ENCODE measurements around the gene SOX21. TPM values are rescaled to one million over a fixed set of nuclear protein-coding genes. Genes with fewer than 3 reads are reported as not detected.

The SOX21 gene
- total and polyA plus RNA-seq, 10 of the 15 experiments (the other 5 are each of a cell fraction or from before 2014, with no cell fraction given): not detected

DNA sequence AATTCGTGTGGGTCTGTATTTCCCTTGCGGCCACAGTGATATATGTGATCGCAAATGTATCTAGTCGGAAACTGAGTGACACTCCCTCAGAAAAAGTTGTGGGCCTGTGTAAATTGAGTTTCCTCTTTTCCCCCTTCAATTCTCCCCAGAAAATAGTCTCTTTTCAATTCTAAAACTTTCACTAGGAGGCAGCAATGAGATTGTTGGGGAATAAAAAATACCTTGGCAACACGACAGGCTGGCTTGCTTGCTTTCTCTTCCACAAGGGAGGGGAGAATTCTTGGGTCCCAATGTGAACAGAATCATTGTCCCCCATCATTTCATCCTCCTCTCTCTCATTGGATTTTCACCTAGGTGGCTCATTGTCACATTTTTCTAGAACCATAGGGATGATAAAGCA, 3.7 kb upstream of the SOX21 start:
- 0% methylated on average over 5 of the region's 5 CpGs for WGBS (ENCODE audit: insufficient coverage, insufficient replicate concordance, low lambda C conversion rate, missing lambda C conversion rate)
- DNase-seq (ENCODE audit: low read depth, low spot score) (no peak), ATAC-seq (no peak), FAIRE-seq (no peak)
- BruUV-seq (replicated peaks): no TSS peak
- in situ Hi-C loops (cut with MboI): no loop called here
- Histone ChIP-seq H3K4me1 (ENCODE audit: control insufficient read depth, insufficient read depth, low read length) (no peaks in the 10 kb centered on the region), H2AFZ (ENCODE audit: control insufficient read depth, low read depth, low read length) (no peak overlapping the region), H3K27me3 (replicated peaks in 1 of 2; ENCODE audit: control insufficient read depth in 2 of 2, insufficient read depth in 2 of 2, low read length in 1 of 2) (peaks cover 7 to 10% of the 10 kb centered on the region in 2 experiments), H3K36me3 (ENCODE audit: control insufficient read depth in 2 of 2, insufficient read depth in 2 of 2, low read length in 1 of 2) (no peaks in the 10 kb centered on the region), H3K4me3 (no peak overlapping the region), H3K9ac (ENCODE audit: control insufficient read depth, insufficient read depth, low read length) (no peak overlapping the region), H3K4me2 (ENCODE audit: control insufficient read depth, insufficient read depth) (no peak overlapping the region), H4K20me1 (ENCODE audit: control insufficient read depth, insufficient read depth) (no peaks in the 10 kb centered on the region), H3K9me3 (replicated peaks; ENCODE audit: control insufficient read depth, insufficient read depth, low read length) (no peaks in the 10 kb centered on the region), H3K27ac (ENCODE audit: control insufficient read depth, insufficient read depth) (no peak overlapping the region), H3K79me2 (ENCODE audit: control insufficient read depth, insufficient read depth, low read length) (no peaks in the 10 kb centered on the region)
- intact Hi-C loops (cut with micrococcal nuclease; ENCODE audit: unreplicated experiment): no loop called here
- ChIA-PET CTCF (no interaction called here), SMC1A (ENCODE audit: uncharacterized antibody, unreplicated experiment) (interaction anchor here (1.0 kb wide), 1 partner anchor 473 kb away, joined by 3 read pairs; no protein-coding TSS in a partner anchor), RAD21 (ENCODE audit: unreplicated experiment) (interaction anchor here (1.0 kb wide), 1 partner anchor 757 kb away, joined by 3 read pairs; no protein-coding TSS in a partner anchor), POLR2A (no interaction called here)
- TF ChIP-seq SIX5 (IDR thresholded peaks at IDR 0.05; ENCODE audit: low read depth, low read length, severe bottlenecking): no peak
- no peak for TF ChIP-seq RB1 (IDR thresholded peaks at IDR 0.05; ENCODE audit: borderline replicate concordance)
- no peak for TF ChIP-seq BHLHE40 (IDR thresholded peaks at IDR 0.05; ENCODE audit: borderline replicate concordance in 1 of 2, low read depth in 2 of 2, low read length in 1 of 2)
- no peak for TF ChIP-seq RAD21 (IDR thresholded peaks at IDR 0.05; ENCODE audit: insufficient read depth, low read depth, low read length)
- no peak for TF ChIP-seq ZNF207 (IDR thresholded peaks at IDR 0.05; ENCODE audit: borderline replicate concordance)
- TF ChIP-seq MEF2B (IDR thresholded peaks at IDR 0.05; ENCODE audit: partially characterized antibody, poor library complexity, severe bottlenecking): no peak
- no peak for TF ChIP-seq NR2C2 (IDR thresholded peaks at IDR 0.05; ENCODE audit: borderline replicate concordance, control insufficient read depth, insufficient read length, low read depth)
- TF ChIP-seq, protein P1, sequence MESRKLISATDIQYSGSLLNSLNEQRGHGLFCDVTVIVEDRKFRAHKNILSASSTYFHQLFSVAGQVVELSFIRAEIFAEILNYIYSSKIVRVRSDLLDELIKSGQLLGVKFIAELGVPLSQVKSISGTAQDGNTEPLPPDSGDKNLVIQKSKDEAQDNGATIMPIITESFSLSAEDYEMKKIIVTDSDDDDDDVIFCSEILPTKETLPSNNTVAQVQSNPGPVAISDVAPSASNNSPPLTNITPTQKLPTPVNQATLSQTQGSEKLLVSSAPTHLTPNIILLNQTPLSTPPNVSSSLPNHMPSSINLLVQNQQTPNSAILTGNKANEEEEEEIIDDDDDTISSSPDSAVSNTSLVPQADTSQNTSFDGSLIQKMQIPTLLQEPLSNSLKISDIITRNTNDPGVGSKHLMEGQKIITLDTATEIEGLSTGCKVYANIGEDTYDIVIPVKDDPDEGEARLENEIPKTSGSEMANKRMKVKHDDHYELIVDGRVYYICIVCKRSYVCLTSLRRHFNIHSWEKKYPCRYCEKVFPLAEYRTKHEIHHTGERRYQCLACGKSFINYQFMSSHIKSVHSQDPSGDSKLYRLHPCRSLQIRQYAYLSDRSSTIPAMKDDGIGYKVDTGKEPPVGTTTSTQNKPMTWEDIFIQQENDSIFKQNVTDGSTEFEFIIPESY (IDR thresholded peaks at IDR 0.05): no peak

All from GM12878 (cell line).